CD4-positive, alpha-beta T cell treated with Interleukin-15 for 1 hour (primary cell): ENCODE results near the gene SFXN1.
"Not testable (repeated sequence)": the region's sequence is repeated elsewhere in the genome, so short reads cannot be mapped to it uniquely, and the experiment has no call there.

Source experiments
- DNase-seq: peaks from one replicate; pipeline ENCODE4 v3.0.0-alpha.2; 2020

Gene SFXN1, protein sequence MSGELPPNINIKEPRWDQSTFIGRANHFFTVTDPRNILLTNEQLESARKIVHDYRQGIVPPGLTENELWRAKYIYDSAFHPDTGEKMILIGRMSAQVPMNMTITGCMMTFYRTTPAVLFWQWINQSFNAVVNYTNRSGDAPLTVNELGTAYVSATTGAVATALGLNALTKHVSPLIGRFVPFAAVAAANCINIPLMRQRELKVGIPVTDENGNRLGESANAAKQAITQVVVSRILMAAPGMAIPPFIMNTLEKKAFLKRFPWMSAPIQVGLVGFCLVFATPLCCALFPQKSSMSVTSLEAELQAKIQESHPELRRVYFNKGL

DNA sequence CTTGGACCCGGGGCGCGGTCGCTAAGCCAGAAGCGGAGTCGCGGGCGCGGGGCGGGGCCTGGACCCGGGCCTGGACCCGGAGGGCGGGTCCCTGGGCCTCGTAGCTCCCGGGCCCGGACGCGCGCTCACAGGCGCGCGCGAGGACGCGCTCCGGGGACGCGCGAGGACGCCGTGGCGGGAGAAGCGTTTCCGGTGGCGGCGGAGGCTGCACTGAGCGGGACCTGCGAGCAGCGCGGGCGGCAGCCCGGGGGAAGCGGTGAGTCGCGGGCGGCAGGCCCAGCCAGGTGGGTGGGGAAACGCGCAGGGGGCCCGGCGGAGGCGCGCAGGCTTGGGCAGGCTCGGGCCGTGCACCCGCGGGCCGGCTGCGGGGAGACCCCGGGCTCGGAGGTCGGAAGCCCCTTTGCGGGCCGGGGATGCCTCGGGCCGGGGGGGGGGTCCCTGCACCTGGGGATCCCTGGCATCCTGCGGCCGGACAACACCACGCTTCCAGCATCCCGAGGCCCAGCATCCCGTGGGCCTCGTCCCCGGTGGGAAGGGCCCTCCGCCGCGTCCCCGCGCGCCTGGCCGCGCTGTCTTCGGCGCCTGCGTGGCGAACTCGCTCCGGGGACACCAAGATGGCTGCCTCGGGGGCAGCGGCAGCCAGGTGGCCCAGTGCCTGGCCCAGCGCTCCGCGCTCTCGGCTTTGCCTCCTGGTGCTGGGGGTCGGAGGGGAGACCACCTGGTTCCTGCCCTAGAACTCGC, at the start of gene SFXN1:
Gene SFXN1, plus strand, starts transcription at position 177 of the 741 bp plus-strand sequence. CDS start 13,544 bp downstream, outside the sequence.
- peak; percentile 74 for DNase-seq

GRCh38 chr5:175434800-175435199, 43.6 kb upstream of the SFXN1 start:
- DNase-seq = no peak

DNA sequence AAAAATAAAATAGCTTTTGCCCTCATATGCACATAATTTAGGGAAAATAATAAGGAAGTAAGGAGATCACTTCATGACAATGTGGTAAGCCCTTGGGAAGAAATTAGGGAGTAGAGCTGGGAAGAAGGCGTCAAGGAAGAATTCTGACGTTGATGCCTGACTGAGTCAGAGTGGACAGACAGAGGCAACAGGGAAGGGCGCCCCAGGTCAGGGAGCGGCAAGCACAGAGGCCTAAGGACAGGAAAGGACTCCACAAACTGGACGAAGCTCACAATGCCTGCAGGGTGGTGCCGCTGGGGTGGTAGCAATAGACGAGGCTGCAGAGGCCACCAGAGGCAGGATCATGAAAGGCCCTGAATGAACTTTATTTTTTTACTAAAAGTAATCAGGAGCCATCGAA, 42.0 kb upstream of the SFXN1 start:
- DNase-seq = no peak

DNA sequence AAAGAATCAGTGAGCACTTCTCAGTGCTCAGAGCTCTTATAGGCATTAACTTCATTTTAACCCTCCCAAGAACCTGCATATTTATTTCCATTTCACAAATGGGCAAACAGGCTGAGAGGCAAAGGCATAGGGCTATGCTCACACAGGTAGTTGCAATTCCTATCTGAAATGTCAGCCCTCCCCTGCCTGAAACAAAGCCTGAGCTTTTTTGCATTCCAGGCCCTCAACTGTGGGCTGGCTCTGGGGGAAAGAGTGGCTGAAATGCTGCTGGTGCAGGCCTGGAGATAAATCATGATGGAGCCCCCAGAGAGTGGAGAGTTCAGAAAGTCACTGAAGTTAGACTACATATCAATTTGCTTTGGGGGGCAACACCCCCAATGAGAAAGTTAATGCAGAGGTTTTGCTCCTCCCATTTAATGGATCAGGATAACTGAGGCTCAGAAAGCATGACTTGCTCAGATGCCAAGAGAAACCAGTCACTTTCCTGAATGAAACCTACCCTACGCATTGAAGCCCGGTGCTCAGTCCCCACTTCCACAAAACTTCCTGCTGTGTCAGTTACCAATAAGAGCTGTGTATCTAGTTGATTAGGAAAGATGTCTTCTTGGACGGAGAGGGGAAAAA, 40.0 kb upstream of the SFXN1 start:
- no peak for DNase-seq

DNA sequence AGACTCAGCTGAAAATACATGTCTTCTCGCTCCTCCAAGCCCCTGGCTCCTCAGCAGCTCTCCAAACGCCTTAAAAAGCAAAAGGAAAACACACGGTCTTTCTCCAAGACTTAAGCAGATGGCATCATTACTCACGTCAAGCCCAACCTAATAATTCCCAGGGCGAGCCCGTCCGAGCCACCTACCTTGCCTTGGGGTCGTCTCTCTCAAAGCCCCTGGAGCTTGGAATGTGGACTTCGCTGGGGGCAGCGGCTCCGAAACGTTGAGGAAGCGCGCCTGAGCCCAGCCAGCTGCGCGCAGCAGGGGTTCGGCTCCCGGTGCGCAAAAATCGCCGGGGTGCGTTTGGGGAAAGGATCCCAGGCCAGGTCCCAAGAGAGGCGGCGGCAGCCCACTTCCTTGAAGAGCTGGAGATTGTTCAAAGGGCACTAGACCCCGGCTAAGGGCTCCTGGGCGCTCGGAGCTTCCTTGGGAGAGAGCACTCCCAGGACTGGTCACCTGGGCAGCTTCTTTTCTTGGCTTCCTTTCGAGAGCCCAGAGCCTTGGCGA, 34.8 kb upstream of the SFXN1 start:
- DNase-seq = no peak

- no peak for DNase-seq
Observed at GRCh38 chr5:175444060-175444904, 34.1 kb upstream of the SFXN1 start, which contains the start of gene DRD1. Gene DRD1 (minus strand): TSS chr5:175444182. CDS start chr5:175443099, 1,083 bp downstream.

- DNase-seq = no peak
Observed at GRCh38 chr5:175444905-175445456, 33.4 kb upstream of the SFXN1 start.

GRCh38 chr5:175446378-175446777, 32.0 kb upstream of the SFXN1 start:
- DNase-seq = not testable (repeated sequence)

DNA sequence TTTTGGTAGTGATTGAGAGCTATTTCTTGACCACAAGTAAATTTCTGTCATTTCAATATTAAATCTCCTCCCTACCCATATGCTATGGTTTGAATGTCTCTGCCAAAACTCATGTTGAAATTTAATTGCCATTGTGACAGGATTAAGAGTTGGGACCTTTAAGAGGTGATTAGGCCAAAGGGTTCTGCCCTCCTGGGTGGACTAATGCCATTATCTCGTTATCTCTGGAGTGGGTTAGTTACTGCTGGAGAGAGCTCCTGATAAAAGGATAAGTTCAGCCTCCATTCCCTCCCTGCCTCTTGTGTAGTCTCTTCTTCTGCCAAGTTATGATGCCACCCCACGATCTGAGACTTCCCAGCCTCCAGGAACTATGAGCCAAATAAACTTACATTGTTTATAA, 30.8 kb upstream of the SFXN1 start:
- DNase-seq = no peak

GRCh38 chr5:175448276-175448675, 30.1 kb upstream of the SFXN1 start:
- no peak for DNase-seq

- no peak for DNase-seq
Observed at GRCh38 chr5:175452166-175452565, 26.2 kb upstream of the SFXN1 start.

DNA sequence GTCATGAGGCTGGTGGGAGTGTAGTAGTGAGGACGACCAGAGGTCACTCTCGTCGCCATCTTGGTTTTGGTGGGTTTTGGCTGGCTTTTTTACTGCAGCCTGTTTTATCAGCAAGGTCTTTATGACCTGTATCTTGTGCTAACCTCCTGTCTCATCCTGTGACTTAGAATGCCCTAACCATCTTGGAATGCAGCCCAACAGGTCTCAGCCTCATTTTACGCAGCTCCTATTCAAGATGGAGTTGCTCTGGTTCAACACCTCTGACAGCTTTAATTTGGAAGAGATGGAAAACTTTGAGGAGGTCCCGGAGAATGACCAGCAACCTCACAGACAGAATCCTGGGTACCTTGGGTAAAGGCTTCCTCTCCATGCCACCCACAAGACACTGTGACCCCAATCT, 24.0 kb upstream of the SFXN1 start:
- not testable (repeated sequence) for DNase-seq

- no peak for DNase-seq
Observed at GRCh38 chr5:175456105-175456742, 22.1 kb upstream of the SFXN1 start.

DNA sequence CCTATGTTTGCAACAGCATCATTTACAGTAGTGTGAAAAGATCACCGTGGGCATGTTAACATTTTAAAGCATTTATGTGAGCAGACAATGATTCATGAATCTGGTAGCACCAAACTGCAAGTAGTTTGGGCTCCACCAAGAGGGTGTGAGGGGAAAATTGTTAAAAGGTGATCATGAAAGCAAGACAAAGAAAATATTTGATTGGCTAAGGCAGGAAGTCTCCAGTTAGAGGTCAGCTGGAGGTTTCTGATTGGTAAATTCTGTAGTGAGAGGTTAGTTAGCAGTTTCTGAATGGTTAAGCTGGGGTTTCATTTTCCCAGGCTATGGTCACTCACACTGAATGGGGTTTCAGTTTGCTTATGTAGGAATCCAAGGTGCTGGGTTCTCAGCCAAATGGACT, 20.9 kb upstream of the SFXN1 start:
- DNase-seq = no peak

DNA sequence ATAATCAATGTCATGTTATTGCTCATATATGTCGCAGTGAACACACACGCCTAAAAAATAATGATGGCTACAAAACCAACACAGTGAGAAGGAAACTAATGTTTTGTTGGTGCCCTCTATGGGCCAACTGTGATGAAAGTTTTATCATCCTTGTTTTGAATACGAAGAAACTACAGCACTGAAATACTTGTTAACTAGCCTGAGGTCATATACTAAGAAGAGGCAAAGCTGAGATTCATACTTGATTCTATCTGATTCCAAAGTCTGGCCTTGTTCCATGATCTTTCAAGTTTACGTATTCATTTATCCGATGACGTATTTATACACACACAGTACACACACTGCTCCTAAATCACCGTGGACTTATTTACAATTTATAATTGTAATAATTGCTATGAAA, 18.2 kb upstream of the SFXN1 start:
- no peak for DNase-seq

DNA sequence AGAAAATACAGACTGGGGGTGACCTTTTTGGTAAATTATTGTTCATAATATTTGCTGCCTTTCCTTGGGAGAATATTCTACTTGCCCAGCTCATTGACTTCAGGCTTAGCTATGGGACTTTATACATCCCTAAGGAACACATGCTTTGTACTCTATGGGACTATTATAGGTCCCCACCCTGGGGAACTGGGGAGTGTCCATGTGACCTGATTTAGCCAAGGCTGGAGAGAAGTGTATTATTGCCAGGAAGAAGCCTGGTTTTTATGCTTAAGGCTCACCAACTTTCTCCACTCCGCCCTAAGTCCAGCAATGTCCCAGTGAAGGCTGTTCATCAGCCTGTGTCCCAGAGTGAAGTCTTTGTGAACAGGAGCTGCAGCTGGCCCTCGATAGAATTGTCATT, 17.8 kb upstream of the SFXN1 start:
- no peak for DNase-seq

DNA sequence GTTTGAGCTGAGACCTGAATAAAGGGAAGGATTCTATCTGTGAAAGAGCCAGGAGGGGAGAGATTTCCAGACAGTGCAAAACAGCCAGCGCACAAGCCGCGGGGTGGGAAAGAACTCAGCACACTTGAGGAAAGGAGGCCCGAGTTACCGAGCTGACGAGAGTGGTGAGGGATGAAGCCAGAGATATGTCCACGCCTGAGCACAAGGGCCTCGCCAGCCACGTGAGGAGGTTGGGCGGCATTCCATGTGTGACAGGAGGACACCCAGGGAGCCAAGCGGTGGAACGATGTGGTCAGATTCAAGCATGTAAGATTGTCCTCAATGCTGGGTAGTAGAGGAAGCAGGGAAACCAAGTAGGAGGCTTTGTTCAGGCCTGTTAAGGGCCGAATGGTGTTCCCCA, 17.0 kb upstream of the SFXN1 start:
- DNase-seq = no peak

GRCh38 chr5:175463641-175464040, 14.7 kb upstream of the SFXN1 start:
- DNase-seq = no peak

DNA sequence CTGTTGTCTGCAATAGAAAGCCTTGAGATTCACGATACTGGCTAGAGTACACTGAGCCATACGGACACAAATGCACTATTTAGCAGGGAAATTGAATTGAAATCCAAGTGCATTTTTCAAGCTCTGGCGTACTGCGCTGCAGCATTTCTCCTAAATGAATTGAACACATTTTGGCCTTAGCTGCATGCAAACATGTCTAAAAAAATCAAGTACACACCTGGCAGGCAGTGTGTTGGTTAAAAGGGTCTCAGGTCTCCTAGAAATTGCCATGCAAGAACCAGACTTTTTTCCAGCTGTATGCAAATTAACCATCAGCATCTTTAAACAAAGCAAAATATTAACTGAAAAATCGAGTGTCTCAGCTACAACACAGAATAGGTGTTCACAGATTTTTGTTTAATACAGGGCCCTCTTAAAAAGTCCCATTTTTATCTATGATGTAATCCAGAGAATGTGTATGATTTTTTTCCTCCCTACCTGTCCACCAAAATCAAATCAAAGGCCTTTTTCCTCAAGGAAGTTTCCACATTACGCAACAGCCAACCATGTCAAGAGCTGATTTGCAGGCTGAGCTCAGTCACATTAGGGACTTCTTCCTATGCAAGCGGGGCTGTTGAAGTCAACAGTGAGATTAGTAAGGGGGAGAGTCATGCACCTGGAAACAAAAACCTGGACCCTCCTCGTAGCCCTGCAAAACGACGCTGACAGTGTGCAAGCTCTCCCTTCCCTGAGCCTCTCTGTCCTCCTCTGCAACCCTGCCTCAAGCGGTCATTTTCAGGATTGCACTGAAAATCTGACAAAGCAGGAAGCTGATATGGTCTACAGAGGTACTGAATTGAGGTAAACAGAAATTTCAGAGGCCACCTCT, 14.1 kb upstream of the SFXN1 start:
- DNase-seq = peak; percentile 30

DNA sequence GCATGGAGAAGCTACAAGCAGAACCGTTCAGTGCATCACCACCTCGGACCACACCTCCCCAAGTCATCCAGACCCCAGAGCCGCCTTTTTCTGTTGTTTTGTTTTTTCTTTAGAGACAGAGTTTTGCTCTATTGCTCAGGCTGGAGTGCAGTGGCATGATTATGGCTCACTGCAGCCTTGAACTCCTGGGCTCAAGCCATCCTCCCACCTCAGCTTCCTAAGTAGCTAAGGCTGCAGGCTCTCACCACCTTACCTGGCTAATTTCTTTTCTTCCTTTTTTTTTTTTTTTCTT, 13.5 kb upstream of the SFXN1 start:
- no peak for DNase-seq

- DNase-seq = no peak
Observed at GRCh38 chr5:175465282-175465681, 13.1 kb upstream of the SFXN1 start.
